WTC11 (cell line): ENCODE results near the gene PLEKHM3. TPM values are rescaled to one million over a fixed set of nuclear protein-coding genes. Genes with fewer than 3 reads are reported as not detected.

ENCODE experiments used
- ATAC-seq: fragments of 200-7000 bp; cut with Tn5 transposase; 2 replicates; pipeline ENCODE4 v1.10.0; 2021; ENCODE audit warnings: mild to moderate bottlenecking, moderate library complexity
- CTCF ChIA-PET: fragments of 300-600 bp; sonication (Branson Sonifier 250); formaldehyde crosslinking; loops from one replicate; lab custom pipeline; 2021; ENCODE audit warnings: antibody characterized with exemption; lab: Charles Lee
- POLR2A ChIA-PET: fragments of 350-600 bp; sonication (Branson Sonifier 250); formaldehyde crosslinking; loops from one replicate; lab custom pipeline; 2021; ENCODE audit warnings: antibody characterized with exemption; lab: Charles Lee
- DNase-seq: peaks from one replicate; pipeline ENCODE4 v3.0.0; 2021; ENCODE audit warnings: low spot score
- H3K27ac Mint-ChIP-seq: 2 replicates; pipeline ENCODE4 v1.8.0; 2021; ENCODE audit warnings: mixed read lengths
- H3K27me3 Mint-ChIP-seq: 2 replicates; pipeline ENCODE4 v1.8.0; 2021; ENCODE audit warnings: low read depth, mild to moderate bottlenecking, moderate library complexity, mixed read lengths
- H3K36me3 Mint-ChIP-seq: 2 replicates; pipeline ENCODE4 v1.8.0; 2021; ENCODE audit warnings: mixed read lengths
- H3K4me1 Mint-ChIP-seq: 2 replicates; pipeline ENCODE4 v1.8.0; 2022; ENCODE audit warnings: mixed read lengths
- H3K4me3 Mint-ChIP-seq: 2 replicates; pipeline ENCODE4 v1.8.0; 2021; ENCODE audit warnings: mild to moderate bottlenecking, moderate library complexity, mixed read lengths
- H3K9me3 Mint-ChIP-seq: 2 replicates; pipeline ENCODE4 v1.8.0; 2021; ENCODE audit warnings: mixed read lengths
- ELF4 ChIP-seq: sonication (generic); formaldehyde crosslinking; IDR thresholded peaks from 2 replicates; pipeline ENCODE4 v1.8.1; 2022; ENCODE audit warnings: low read depth, mild to moderate bottlenecking, moderate library complexity, missing genetic modification reagents
- ETV6 ChIP-seq: sonication (generic); formaldehyde crosslinking; IDR thresholded peaks from 2 replicates; pipeline ENCODE4 v1.8.1; 2022; ENCODE audit warnings: mild to moderate bottlenecking, missing genetic modification reagents
- GTF2I ChIP-seq: fragments of 250-450 bp; sonication (Bioruptor Pico); conservative IDR thresholded peaks from 2 replicates; pipeline ENCODE4 v1.4.0; 2021; ENCODE audit warnings: mild to moderate bottlenecking
- JUN ChIP-seq: sonication (generic); formaldehyde crosslinking; IDR thresholded peaks from 2 replicates; pipeline ENCODE4 v1.8.0; 2023; ENCODE audit warnings: mild to moderate bottlenecking, missing genetic modification reagents
- MXD4 ChIP-seq: fragments of 250-450 bp; sonication (Bioruptor Pico); IDR thresholded peaks from 2 replicates; pipeline ENCODE4 v1.8.0; 2021; ENCODE audit warnings: mild to moderate bottlenecking, moderate library complexity, borderline replicate concordance
- NR2C2 ChIP-seq: sonication (generic); formaldehyde crosslinking; IDR thresholded peaks from 2 replicates; pipeline ENCODE4 v1.8.0; 2022; ENCODE audit warnings: mild to moderate bottlenecking, missing genetic modification reagents
- NR3C1 ChIP-seq: sonication (generic); formaldehyde crosslinking; conservative IDR thresholded peaks from 2 replicates; pipeline ENCODE4 v1.8.1; 2023; ENCODE audit warnings: low read depth, mild to moderate bottlenecking, missing genetic modification reagents
- OVOL2 ChIP-seq: fragments of 250-450 bp; sonication (Bioruptor Pico); IDR thresholded peaks from 2 replicates; pipeline ENCODE4 v1.9.0; 2021; ENCODE audit warnings: mild to moderate bottlenecking, borderline replicate concordance
- RELA ChIP-seq: sonication (generic); formaldehyde crosslinking; IDR thresholded peaks from 2 replicates; pipeline ENCODE4 v1.8.1; 2022; ENCODE audit warnings: missing genetic modification reagents, mild to moderate bottlenecking, borderline replicate concordance
- STAT6 ChIP-seq: sonication (generic); formaldehyde crosslinking; conservative IDR thresholded peaks from 2 replicates; pipeline ENCODE4 v1.8.1; 2023; ENCODE audit warnings: mild to moderate bottlenecking, low read depth, missing genetic modification reagents, moderate library complexity
- TEAD4 ChIP-seq: sonication (generic); formaldehyde crosslinking; IDR thresholded peaks from 2 replicates; pipeline ENCODE4 v1.8.0; 2022; ENCODE audit warnings: mild to moderate bottlenecking, missing genetic modification reagents
- ZNF121 ChIP-seq: sonication (generic); formaldehyde crosslinking; IDR thresholded peaks from 2 replicates; pipeline ENCODE4 v1.8.0; 2023; ENCODE audit warnings: missing genetic modification reagents
- ZNF219 ChIP-seq: sonication (generic); formaldehyde crosslinking; IDR thresholded peaks from 2 replicates; pipeline ENCODE4 v1.8.0; 2023; ENCODE audit warnings: missing genetic modification reagents, mild to moderate bottlenecking, borderline replicate concordance
- ZNF396 ChIP-seq: fragments of 250-450 bp; sonication (Bioruptor Pico); IDR thresholded peaks from 2 replicates; pipeline ENCODE4 v1.8.0; 2021; ENCODE audit warnings: mild to moderate bottlenecking, moderate library complexity, borderline replicate concordance
- ZNF671 ChIP-seq: fragments of 250-450 bp; sonication (Bioruptor Pico); IDR thresholded peaks from 2 replicates; pipeline ENCODE4 v1.8.0; 2021; ENCODE audit warnings: mild to moderate bottlenecking
- total RNA-seq: library from RNA; stranded (reverse); gene quantifications from 3 replicates; pipeline ENCODE4 v1.2.3, GENCODE V29; 2021
- TF ChIP-seq, protein P1 (sequence below): sonication (generic); formaldehyde crosslinking; IDR thresholded peaks from 2 replicates; pipeline ENCODE4 v1.8.1; 2022; ENCODE audit warnings: missing genetic modification reagents, borderline replicate concordance
- TF ChIP-seq, protein P2 (sequence below): fragments of 200-600 bp; IDR thresholded peaks from 2 replicates; pipeline ENCODE4 v1.8.0; 2022; ENCODE audit warnings: antibody characterized with exemption
- TF ChIP-seq, protein P3 (sequence below): sonication (generic); formaldehyde crosslinking; IDR thresholded peaks from 2 replicates; pipeline ENCODE4 v1.8.1; 2023; ENCODE audit warnings: mild to moderate bottlenecking, missing genetic modification reagents, borderline replicate concordance
- TF ChIP-seq, protein P4 (sequence below): sonication (generic); formaldehyde crosslinking; IDR thresholded peaks from 2 replicates; pipeline ENCODE4 v1.8.1; 2022; ENCODE audit warnings: mild to moderate bottlenecking, missing genetic modification reagents, moderate library complexity, borderline replicate concordance

Gene PLEKHM3
- total RNA-seq, 1 experiment from 2014 or later: 5.8 TPM

- ChIA-PET CTCF (interaction anchor here (0.6 to 2.0 kb wide), 2 partner anchors 8 to 292 kb away, joined by 3 to 6 read pairs; no protein-coding TSS in a partner anchor), POLR2A (no interaction called here)
- peaks cover 12% of the 10 kb centered on the region; the same call in 1 of the 2 replicates for H3K4me1 Mint-ChIP-seq
- H3K4me3 Mint-ChIP-seq: no peak overlapping the region
- H3K27ac Mint-ChIP-seq: no peak overlapping the region
- no peaks in the 10 kb centered on the region for H3K9me3 Mint-ChIP-seq
- H3K36me3 Mint-ChIP-seq: no peaks in the 10 kb centered on the region
- no peaks in the 10 kb centered on the region for H3K27me3 Mint-ChIP-seq
- DNase-seq (no peak), ATAC-seq (no peak)
- TF ChIP-seq ZNF396 (CRISPR knock-in tag) (no peak), NR2C2 (CRISPR knock-in tag) (no peak), MXD4 (no peak), STAT6 (CRISPR knock-in tag) (no peak), ZNF219 (no peak), ZNF121 (no peak)
- TF ChIP-seq, protein P1, sequence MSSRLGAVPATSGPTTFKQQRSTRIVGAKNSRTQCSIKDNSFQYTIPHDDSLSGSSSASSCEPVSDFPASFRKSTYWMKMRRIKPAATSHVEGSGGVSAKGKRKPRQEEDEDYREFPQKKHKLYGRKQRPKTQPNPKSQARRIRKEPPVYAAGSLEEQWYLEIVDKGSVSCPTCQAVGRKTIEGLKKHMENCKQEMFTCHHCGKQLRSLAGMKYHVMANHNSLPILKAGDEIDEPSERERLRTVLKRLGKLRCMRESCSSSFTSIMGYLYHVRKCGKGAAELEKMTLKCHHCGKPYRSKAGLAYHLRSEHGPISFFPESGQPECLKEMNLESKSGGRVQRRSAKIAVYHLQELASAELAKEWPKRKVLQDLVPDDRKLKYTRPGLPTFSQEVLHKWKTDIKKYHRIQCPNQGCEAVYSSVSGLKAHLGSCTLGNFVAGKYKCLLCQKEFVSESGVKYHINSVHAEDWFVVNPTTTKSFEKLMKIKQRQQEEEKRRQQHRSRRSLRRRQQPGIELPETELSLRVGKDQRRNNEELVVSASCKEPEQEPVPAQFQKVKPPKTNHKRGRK (CRISPR knock-in tag): no peak
- TF ChIP-seq, protein P2, sequence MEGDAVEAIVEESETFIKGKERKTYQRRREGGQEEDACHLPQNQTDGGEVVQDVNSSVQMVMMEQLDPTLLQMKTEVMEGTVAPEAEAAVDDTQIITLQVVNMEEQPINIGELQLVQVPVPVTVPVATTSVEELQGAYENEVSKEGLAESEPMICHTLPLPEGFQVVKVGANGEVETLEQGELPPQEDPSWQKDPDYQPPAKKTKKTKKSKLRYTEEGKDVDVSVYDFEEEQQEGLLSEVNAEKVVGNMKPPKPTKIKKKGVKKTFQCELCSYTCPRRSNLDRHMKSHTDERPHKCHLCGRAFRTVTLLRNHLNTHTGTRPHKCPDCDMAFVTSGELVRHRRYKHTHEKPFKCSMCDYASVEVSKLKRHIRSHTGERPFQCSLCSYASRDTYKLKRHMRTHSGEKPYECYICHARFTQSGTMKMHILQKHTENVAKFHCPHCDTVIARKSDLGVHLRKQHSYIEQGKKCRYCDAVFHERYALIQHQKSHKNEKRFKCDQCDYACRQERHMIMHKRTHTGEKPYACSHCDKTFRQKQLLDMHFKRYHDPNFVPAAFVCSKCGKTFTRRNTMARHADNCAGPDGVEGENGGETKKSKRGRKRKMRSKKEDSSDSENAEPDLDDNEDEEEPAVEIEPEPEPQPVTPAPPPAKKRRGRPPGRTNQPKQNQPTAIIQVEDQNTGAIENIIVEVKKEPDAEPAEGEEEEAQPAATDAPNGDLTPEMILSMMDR: no peak
Observed at GRCh38 chr2:208049006-208049405, 23.7 kb upstream of the PLEKHM3 start.

GRCh38 chr2:208047840-208048239 lies 22.5 kb upstream of the PLEKHM3 start:
- H3K27me3 Mint-ChIP-seq: no peaks in the 10 kb centered on the region
- H3K4me3 Mint-ChIP-seq: no peak overlapping the region
- H3K4me1 Mint-ChIP-seq: peaks cover 22% of the 10 kb centered on the region
- DNase-seq (no peak), ATAC-seq (peak; percentile 62)
- H3K9me3 Mint-ChIP-seq: no peaks in the 10 kb centered on the region
- no peak overlapping the region for H3K27ac Mint-ChIP-seq
- ChIA-PET CTCF (interaction anchor here (0.5 to 1.7 kb wide), 3 partner anchors 24 to 302 kb away, joined by 3 to 5 read pairs (median 4); no protein-coding TSS in a partner anchor), POLR2A (no interaction called here)
- H3K36me3 Mint-ChIP-seq: no peaks in the 10 kb centered on the region
- TF ChIP-seq ELF4 (CRISPR knock-in tag) (no peak), OVOL2 (CRISPR knock-in tag) (no peak), NR3C1 (no peak), GTF2I (no peak), RELA (CRISPR knock-in tag) (no peak), ETV6 (no peak), TEAD4 (CRISPR knock-in tag) (no peak), ZNF671 (CRISPR knock-in tag) (no peak), JUN (no peak), ZNF396 (CRISPR knock-in tag) (no peak)
- TF ChIP-seq, protein P3, sequence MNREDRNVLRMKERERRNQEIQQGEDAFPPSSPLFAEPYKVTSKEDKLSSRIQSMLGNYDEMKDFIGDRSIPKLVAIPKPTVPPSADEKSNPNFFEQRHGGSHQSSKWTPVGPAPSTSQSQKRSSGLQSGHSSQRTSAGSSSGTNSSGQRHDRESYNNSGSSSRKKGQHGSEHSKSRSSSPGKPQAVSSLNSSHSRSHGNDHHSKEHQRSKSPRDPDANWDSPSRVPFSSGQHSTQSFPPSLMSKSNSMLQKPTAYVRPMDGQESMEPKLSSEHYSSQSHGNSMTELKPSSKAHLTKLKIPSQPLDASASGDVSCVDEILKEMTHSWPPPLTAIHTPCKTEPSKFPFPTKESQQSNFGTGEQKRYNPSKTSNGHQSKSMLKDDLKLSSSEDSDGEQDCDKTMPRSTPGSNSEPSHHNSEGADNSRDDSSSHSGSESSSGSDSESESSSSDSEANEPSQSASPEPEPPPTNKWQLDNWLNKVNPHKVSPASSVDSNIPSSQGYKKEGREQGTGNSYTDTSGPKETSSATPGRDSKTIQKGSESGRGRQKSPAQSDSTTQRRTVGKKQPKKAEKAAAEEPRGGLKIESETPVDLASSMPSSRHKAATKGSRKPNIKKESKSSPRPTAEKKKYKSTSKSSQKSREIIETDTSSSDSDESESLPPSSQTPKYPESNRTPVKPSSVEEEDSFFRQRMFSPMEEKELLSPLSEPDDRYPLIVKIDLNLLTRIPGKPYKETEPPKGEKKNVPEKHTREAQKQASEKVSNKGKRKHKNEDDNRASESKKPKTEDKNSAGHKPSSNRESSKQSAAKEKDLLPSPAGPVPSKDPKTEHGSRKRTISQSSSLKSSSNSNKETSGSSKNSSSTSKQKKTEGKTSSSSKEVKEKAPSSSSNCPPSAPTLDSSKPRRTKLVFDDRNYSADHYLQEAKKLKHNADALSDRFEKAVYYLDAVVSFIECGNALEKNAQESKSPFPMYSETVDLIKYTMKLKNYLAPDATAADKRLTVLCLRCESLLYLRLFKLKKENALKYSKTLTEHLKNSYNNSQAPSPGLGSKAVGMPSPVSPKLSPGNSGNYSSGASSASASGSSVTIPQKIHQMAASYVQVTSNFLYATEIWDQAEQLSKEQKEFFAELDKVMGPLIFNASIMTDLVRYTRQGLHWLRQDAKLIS: no peak
- TF ChIP-seq, protein P4, sequence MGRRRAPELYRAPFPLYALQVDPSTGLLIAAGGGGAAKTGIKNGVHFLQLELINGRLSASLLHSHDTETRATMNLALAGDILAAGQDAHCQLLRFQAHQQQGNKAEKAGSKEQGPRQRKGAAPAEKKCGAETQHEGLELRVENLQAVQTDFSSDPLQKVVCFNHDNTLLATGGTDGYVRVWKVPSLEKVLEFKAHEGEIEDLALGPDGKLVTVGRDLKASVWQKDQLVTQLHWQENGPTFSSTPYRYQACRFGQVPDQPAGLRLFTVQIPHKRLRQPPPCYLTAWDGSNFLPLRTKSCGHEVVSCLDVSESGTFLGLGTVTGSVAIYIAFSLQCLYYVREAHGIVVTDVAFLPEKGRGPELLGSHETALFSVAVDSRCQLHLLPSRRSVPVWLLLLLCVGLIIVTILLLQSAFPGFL (CRISPR knock-in tag): no peak
